Tibial nerve (tissue), 3 donors: ENCODE data around the gene KRTAP4-12.

ENCODE experiments used
- CTCF ChIP-seq, 5 experiments: fragments of 200-600 bp in 3 of 5; fragments of 450-650 bp in 2 of 5; sonication (generic) in 3 of 5; IDR thresholded peaks; one replicate each; pipeline ENCODE4 v1.5.1; 2016 to 2019; ENCODE audit warnings: antibody characterized with exemption in 5 of 5, mild to moderate bottlenecking in 3 of 5, moderate library complexity in 2 of 5
- POLR2A ChIP-seq, 2 donors: fragments of 450-650 bp; IDR thresholded peaks; one replicate each; pipeline ENCODE4 v1.6.1; 2017; ENCODE audit warnings: antibody characterized with exemption in 2 of 2, mild to moderate bottlenecking in 2 of 2, moderate library complexity in 2 of 2

GRCh38 chr17:41082626-41083025 is 41.4 kb downstream of the KRTAP4-12 start:
- TF ChIP-seq CTCF (IDR thresholded peaks at IDR 0.05) (no peak), POLR2A (IDR thresholded peaks at IDR 0.05) (no peak)
